Measurements from ENCODE around the gene LHX5. TPM values are rescaled to one million over a fixed set of nuclear protein-coding genes. Genes with fewer than 3 reads are reported as not detected.

LHX5 gene
- total RNA-seq, 1 donor from 2014 or later: 0.50 TPM

GRCh38 chr12:113477171-113477841, 5.6 kb upstream of the LHX5 start:
- peaks cover 82% of the 10 kb centered on the region for H3K27me3 ChIP-seq (ENCODE audit: control insufficient read depth, insufficient read depth, low read length)
- no peaks in the 10 kb centered on the region for H3K36me3 ChIP-seq (ENCODE audit: control insufficient read depth, insufficient read depth, low read length)
- no peak for DNase-seq (ENCODE audit: low read depth)
- H3K4me3 ChIP-seq (ENCODE audit: low read depth, low read length): no peak overlapping the region
- no peak for TF ChIP-seq CTCF (IDR thresholded peaks at IDR 0.05; ENCODE audit: insufficient read depth, low read length, poor library complexity, severe bottlenecking)

GRCh38 chr12:113476176-113476986, 4.7 kb upstream of the LHX5 start:
- no peak for TF ChIP-seq CTCF (IDR thresholded peaks at IDR 0.05; ENCODE audit: insufficient read depth, low read length, poor library complexity, severe bottlenecking)
- peaks cover 91% of the 10 kb centered on the region for H3K27me3 ChIP-seq (ENCODE audit: control insufficient read depth, insufficient read depth, low read length)
- H3K4me3 ChIP-seq (ENCODE audit: low read depth, low read length): no peak overlapping the region
- DNase-seq (ENCODE audit: low read depth): no peak
- H3K36me3 ChIP-seq (ENCODE audit: control insufficient read depth, insufficient read depth, low read length): no peaks in the 10 kb centered on the region

GRCh38 chr12:113475451-113476175, 3.9 kb upstream of the LHX5 start:
- H3K36me3 ChIP-seq (ENCODE audit: control insufficient read depth, insufficient read depth, low read length): no peaks in the 10 kb centered on the region
- DNase-seq (ENCODE audit: low read depth): no peak
- no peak for TF ChIP-seq CTCF (IDR thresholded peaks at IDR 0.05; ENCODE audit: insufficient read depth, low read length, poor library complexity, severe bottlenecking)
- H3K27me3 ChIP-seq (ENCODE audit: control insufficient read depth, insufficient read depth, low read length): peaks cover 92% of the 10 kb centered on the region
- no peak overlapping the region for H3K4me3 ChIP-seq (ENCODE audit: low read depth, low read length)

- DNase-seq (ENCODE audit: low read depth): no peak
- H3K27me3 ChIP-seq (ENCODE audit: control insufficient read depth, insufficient read depth, low read length): peaks cover 96% of the 10 kb centered on the region
- no peak overlapping the region for H3K4me3 ChIP-seq (ENCODE audit: low read depth, low read length)
- no peak for TF ChIP-seq CTCF (IDR thresholded peaks at IDR 0.05; ENCODE audit: insufficient read depth, low read length, poor library complexity, severe bottlenecking)
- H3K36me3 ChIP-seq (ENCODE audit: control insufficient read depth, insufficient read depth, low read length): no peaks in the 10 kb centered on the region
These were observed 3.2 kb upstream of the LHX5 start for GRCh38 chr12:113474635-113475436.

- Histone ChIP-seq H3K36me3 (ENCODE audit: control insufficient read depth, insufficient read depth, low read length) (no peaks in the 10 kb centered on the region), H3K27me3 (ENCODE audit: control insufficient read depth, insufficient read depth, low read length) (peaks cover 96% of the 10 kb centered on the region), H3K4me3 (ENCODE audit: low read depth, low read length) (no peak overlapping the region)
- no peak for DNase-seq (ENCODE audit: low read depth)
- TF ChIP-seq CTCF (IDR thresholded peaks at IDR 0.05; ENCODE audit: insufficient read depth, low read length, poor library complexity, severe bottlenecking): no peak
These were observed 2.3 kb upstream of the LHX5 start for GRCh38 chr12:113473942-113474341.
